Duodenal mucosa (tissue), 2 donors: ENCODE results near the gene TLX3.

Source experiments
- H3K27ac ChIP-seq: one replicate; pipeline ENCODE4 v1.7.0; 2013; ENCODE audit warnings: low read depth, low read length
- H3K27me3 ChIP-seq, 2 donors: one replicate each; pipeline ENCODE4 v1.7.0; 2013; ENCODE audit warnings: low read length in 2 of 2, control low read depth in 1 of 2; ENCODE audit not compliant: insufficient read depth in 2 of 2, control insufficient read depth in 1 of 2
- H3K36me3 ChIP-seq, 2 donors: one replicate each; pipeline ENCODE4 v1.7.0; 2013; ENCODE audit warnings: low read length in 2 of 2, control low read depth in 1 of 2; ENCODE audit not compliant: insufficient read depth in 2 of 2, control insufficient read depth in 1 of 2
- H3K4me1 ChIP-seq, 2 donors: one replicate each; pipeline ENCODE4 v1.7.0; 2013; ENCODE audit warnings: low read length in 2 of 2, control low read depth in 1 of 2; ENCODE audit not compliant: insufficient read depth in 2 of 2, control insufficient read depth in 1 of 2
- H3K4me3 ChIP-seq, 2 donors: one replicate each; pipeline ENCODE4 v1.7.0; 2013; ENCODE audit warnings: low read length in 2 of 2, low read depth in 1 of 2
- H3K9ac ChIP-seq, 2 donors: one replicate each; pipeline ENCODE4 v1.7.0; 2013; ENCODE audit warnings: low read length in 2 of 2, low read depth in 1 of 2
- H3K9me3 ChIP-seq, 2 donors: one replicate each; pipeline ENCODE4 v1.7.0; 2013; ENCODE audit warnings: low read length in 2 of 2, control low read depth in 1 of 2; ENCODE audit not compliant: control insufficient read depth in 1 of 2

The TLX3 gene

DNA sequence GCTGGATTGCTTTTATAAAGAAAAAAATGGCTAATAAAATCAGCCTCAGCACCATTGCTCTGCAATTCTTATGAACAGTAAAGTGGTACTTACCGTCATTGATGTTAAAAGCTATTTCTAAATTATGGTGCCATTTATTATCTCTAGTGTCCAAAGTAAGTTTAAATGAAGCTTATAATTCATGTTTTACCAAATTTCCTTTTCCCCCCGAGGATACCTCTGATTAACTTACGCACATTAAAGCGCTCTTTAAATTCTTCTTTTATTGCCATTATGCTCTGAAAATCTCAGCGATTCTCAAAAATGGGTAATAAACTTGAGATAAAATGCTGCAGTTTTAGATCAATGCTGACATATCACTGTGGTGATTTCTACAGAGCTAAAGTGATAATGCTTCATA, 13.5 kb downstream of the TLX3 start:
- Histone ChIP-seq H3K9me3 (no peaks in the 10 kb centered on the region), H3K27me3 (peaks cover 36 to 58% of the 10 kb centered on the region in 2 donors), H3K9ac (no peak overlapping the region)

DNA sequence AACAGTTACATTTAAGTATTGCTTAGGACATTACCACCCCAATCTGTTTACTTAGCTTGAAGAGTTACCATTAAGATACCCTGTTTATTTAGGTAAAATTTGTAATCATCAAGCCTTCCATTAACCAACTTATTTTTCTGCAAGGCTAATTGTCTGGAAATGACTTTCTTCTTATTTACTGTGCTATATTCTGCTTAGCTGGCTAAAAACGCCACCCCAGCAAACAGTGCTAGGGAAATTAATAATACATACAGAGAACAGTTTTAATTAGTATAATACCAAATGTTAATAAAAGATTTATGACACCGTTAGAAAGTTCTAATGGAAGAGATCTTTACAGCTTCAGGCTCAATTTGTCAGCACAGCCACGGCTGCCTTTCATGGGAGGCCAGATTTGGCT, 14.0 kb downstream of the TLX3 start:
- H3K4me1 ChIP-seq: no peaks in the 10 kb centered on the region
- H3K36me3 ChIP-seq: no peaks in the 10 kb centered on the region
- no peak overlapping the region for H3K9ac ChIP-seq
- H3K27me3 ChIP-seq: peaks cover 33 to 58% of the 10 kb centered on the region in 2 donors
- H3K4me3 ChIP-seq: no peak overlapping the region
- no peak overlapping the region for H3K27ac ChIP-seq
- H3K9me3 ChIP-seq: no peaks in the 10 kb centered on the region

More for the DNA sequence above, 13.5 kb downstream of the TLX3 start:
- Histone ChIP-seq H3K4me1 (no peaks in the 10 kb centered on the region), H3K27ac (no peak overlapping the region), H3K4me3 (no peak overlapping the region), H3K36me3 (no peaks in the 10 kb centered on the region)

DNA sequence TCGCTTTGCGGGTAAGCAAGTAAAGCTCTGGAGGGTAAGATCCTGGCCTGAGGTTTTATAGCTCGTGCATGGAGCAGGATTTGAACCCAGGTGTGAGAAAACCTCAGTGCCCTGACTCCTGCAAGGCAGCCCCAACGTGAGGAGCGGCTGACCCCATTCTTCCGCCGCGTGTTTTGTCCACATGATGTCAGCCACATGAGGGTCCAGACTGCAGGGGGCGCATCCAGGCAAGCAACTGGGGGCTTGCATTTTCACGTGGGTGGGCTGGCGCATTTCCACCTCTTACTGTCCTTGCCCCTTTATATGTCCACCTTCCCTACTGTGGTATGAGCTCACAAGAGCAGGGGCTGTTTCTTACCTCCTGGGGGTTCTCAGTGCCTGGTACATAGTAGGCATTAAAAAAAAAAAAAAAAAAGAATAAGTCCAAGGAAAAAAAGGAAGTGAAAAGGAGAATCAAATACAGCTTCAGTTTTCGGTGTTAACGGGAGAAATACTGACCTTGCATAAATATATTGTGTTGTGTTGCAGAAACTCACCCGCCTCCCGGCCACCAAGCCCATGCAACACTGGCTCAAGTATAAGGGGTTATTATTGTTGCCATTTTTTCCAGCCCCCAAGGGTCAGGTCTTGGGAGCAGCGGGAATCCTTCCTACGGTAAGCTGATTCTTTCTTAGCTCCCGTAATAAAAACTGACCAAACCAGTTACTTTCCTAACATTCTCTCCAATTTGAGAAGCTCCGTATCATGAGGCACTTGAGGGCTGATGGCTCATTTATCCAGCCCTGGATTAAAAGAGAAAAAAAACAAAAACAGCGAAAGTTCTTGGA, 15.0 kb downstream of the TLX3 start:
- Histone ChIP-seq H3K4me1 (no peaks in the 10 kb centered on the region), H3K36me3 (no peaks in the 10 kb centered on the region), H3K9ac (no peak overlapping the region), H3K9me3 (no peaks in the 10 kb centered on the region), H3K27me3 (peaks cover 27 to 48% of the 10 kb centered on the region in 2 donors), H3K4me3 (no peak overlapping the region), H3K27ac (no peak overlapping the region)

DNA sequence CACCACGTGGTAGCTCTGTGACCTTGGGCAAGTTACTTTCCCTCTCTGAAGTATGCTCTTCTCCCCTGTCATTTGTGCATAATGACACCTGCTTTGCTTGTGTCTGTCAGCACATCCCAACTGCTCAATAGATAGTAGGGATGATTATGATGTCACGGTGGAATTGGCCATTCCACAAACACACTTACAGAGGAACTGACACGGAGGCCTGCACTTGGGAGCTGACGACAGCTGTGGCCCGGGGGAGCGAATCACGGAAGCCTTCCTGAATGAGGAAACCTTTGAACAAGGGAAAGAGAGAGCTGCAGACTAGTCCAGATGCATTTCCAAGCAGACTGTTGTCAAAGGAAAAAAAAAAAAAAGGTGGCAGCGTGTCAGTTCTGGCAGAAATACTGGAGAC, 21.0 kb downstream of the TLX3 start:
- no peak overlapping the region for H3K27ac ChIP-seq
- no peaks in the 10 kb centered on the region for H3K9me3 ChIP-seq
- H3K4me3 ChIP-seq: no peak overlapping the region
- H3K9ac ChIP-seq: no peak overlapping the region
- no peaks in the 10 kb centered on the region for H3K36me3 ChIP-seq
- no peaks in the 10 kb centered on the region for H3K4me1 ChIP-seq
- peaks cover 11 to 18% of the 10 kb centered on the region in 2 donors for H3K27me3 ChIP-seq

DNA sequence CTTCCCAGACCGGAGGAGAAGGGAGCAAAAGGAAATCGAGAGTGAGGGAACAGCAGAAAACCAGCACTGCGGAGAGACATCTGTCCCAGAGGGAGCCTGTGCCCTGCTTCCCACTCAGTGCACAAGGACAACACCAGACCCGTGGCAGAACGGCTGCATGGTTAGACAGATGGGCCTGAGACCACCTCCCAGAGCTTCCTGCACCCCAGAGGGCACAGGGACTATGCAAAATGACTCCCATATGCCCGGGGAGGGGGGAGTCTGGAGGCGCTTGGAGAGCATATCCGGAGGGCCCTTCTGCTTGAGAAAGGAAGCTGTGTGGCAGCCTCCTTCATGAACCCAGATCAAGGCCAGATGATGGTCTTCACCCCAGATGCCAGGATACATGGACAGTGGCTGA, 26.6 kb downstream of the TLX3 start:
- Histone ChIP-seq H3K9me3 (no peaks in the 10 kb centered on the region), H3K27ac (no peak overlapping the region), H3K4me1 (peaks cover 6 to 8% of the 10 kb centered on the region in 2 donors), H3K9ac (no peak overlapping the region), H3K36me3 (no peaks in the 10 kb centered on the region), H3K4me3 (no peak overlapping the region), H3K27me3 (peaks cover 28 to 30% of the 10 kb centered on the region in 2 donors)

DNA sequence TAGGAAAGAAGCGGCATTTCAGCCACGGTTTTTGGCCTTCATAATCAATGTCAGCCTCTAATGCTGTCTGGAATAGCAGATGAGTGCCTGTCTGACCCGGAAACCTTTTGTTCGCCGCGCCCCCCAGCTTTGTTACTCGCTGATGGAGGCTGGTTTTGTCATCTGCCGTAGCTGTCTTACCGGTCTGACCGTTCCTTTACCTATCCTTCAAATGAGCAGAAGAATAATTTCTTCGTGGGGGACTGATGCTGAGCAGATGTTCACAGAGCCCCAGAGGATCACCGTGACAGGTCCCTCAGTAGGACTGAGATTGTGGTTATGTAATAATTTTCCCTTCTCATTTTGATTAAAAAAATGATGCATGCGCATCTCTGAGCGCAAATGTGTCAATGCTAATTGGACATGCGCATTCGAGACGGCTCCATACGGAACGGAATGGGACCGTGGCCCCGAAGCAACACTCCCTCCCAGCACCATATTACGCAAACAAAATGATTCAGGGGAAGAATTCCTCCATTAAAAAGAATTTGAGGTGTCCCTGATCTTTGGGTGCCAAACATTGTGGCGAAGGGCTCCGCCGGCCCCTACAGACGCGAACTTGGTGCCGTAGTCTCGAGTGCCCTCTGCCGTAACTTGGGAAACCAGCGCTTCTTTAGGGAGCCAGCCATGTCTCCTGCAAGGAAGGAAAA, 27.6 kb downstream of the TLX3 start:
- Histone ChIP-seq H3K27me3 (peaks cover 28 to 30% of the 10 kb centered on the region in 2 donors), H3K9me3 (no peaks in the 10 kb centered on the region), H3K36me3 (no peaks in the 10 kb centered on the region), H3K27ac (no peak overlapping the region), H3K4me1 (peaks cover 6 to 8% of the 10 kb centered on the region in 2 donors), H3K4me3 (peak overlapping the region; percentile 53), H3K9ac (no peak overlapping the region)

DNA sequence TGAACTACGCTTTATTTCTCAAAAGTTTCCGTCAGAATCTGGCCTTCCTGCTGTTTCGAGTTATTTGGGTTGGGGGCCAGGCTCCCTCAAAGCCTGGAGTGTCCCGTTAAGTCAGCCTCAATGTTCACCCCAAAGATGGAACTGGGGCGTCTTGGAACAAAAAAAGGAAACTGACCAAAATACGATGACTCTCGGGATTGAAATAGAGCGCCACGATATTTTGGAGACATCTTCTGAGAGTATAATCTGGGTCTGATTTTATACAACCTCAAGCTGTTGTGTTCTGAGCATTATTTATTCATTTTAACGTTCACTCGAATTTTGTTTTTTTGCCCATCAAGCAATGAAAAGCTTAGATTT, 28.1 kb downstream of the TLX3 start:
- H3K27me3 ChIP-seq: peaks cover 26 to 28% of the 10 kb centered on the region in 2 donors
- peak overlapping the region; percentile 53 for H3K4me3 ChIP-seq
- H3K9ac ChIP-seq: no peak overlapping the region

DNA sequence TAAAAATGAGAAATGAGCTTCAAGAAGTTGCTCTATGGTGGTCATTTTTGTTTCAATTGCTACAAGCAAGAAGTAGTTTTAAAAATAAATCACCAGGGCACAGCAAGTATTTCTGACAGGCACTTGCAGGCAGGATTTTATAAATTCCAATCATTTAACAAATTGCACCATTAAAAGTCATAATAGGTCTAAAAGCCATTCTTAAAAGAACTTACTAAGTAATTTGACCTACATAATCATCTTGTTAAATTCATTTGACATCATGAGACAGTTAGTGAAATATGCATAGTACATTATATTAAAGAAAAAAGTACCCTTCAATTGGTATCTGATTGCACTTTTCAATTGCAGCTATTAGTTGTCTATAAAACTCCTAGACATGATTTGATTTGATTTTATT, 31.0 kb downstream of the TLX3 start:
- H3K36me3 ChIP-seq: no peaks in the 10 kb centered on the region
- peaks cover 6 to 8% of the 10 kb centered on the region in 2 donors for H3K4me1 ChIP-seq
- H3K9ac ChIP-seq: no peak overlapping the region
- no peak overlapping the region for H3K4me3 ChIP-seq
- no peaks in the 10 kb centered on the region for H3K9me3 ChIP-seq
- no peak overlapping the region for H3K27ac ChIP-seq
- H3K27me3 ChIP-seq: peaks cover 20 to 28% of the 10 kb centered on the region in 2 donors

More for the DNA sequence above, 28.1 kb downstream of the TLX3 start:
- H3K9me3 ChIP-seq: no peaks in the 10 kb centered on the region
- H3K4me1 ChIP-seq: peaks cover 6 to 8% of the 10 kb centered on the region in 2 donors
- H3K36me3 ChIP-seq: no peaks in the 10 kb centered on the region
- H3K27ac ChIP-seq: no peak overlapping the region

DNA sequence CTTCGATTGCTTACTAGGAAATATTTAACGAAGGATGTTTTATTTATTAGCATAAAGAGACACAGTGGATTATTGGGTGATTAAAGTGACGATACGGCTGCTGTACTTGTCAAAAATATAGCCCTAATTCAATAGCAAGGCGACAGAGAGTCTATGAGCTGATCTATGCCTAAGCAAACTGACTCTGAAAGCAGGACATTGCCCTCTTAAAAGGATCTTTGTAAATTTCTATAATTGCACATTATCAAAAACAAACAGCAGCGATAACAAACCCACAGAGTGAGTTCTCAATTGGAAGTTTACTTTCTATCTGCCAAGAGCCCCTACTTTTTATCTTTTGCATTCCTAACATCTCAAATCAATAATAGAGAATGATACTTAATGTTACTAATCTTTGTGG, 31.4 kb downstream of the TLX3 start:
- H3K36me3 ChIP-seq: no peaks in the 10 kb centered on the region
- no peak overlapping the region for H3K27ac ChIP-seq
- no peaks in the 10 kb centered on the region for H3K9me3 ChIP-seq
- H3K4me3 ChIP-seq: no peak overlapping the region
- peaks cover 17 to 25% of the 10 kb centered on the region in 2 donors for H3K27me3 ChIP-seq
- no peak overlapping the region for H3K9ac ChIP-seq
- peaks cover 6 to 8% of the 10 kb centered on the region in 2 donors for H3K4me1 ChIP-seq

DNA sequence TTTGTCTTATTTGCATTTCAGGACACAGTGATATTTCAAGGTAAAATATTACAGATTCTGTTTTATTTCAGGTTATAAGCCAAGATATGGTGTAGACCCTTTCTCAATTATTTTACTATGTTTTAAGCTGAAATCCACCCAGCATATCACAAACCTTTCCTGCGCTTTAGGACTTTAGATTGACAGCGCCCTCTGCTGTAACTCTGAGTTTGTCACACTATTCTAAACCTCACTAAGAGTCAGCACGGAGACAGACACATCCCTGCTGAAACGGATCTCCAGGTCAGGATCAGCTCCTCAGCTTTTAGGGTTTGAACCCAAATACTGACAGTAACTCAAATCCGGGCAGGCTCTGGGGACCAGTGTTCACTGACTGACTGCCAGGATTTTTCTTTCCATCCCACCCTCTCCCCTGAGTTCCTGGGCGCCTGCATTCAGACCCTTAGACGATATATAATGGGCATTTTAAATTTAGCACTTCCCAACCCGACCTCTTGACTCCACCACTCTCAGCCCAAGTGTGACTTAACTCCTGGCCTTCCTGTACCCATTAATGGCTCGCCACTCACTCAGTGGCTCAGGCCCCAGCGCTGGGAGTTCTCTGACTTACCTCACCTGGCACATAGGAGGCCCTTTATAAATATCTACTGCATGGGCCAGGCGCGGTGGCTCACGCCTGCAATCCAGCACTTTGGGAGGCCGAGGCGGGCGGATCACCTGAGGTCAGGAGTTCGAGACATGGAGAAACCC, 33.5 kb downstream of the TLX3 start:
- Histone ChIP-seq H3K4me3 (no peak overlapping the region), H3K27ac (no peak overlapping the region), H3K4me1 (peaks cover 0 to 6% of the 10 kb centered on the region in 2 donors), H3K9me3 (no peaks in the 10 kb centered on the region), H3K27me3 (peaks cover 5 to 10% of the 10 kb centered on the region in 2 donors), H3K9ac (no peak overlapping the region), H3K36me3 (no peaks in the 10 kb centered on the region)
